MM.1S (cell line): ENCODE measurements around the gene GOT1.

ENCODE experiments used
- DNase-seq: peaks from one replicate; pipeline ENCODE4 v3.0.0-alpha.2; 2015
- H2AFZ ChIP-seq: fragments of 300-600 bp; sonication (generic); 2 replicates; pipeline ENCODE4 v1.6.0; 2016; ENCODE audit warnings: antibody characterized with exemption, low read length
- H3F3A ChIP-seq: fragments of 300-600 bp; sonication (generic); 2 replicates; pipeline ENCODE4 v1.6.1; 2016; ENCODE audit warnings: mild to moderate bottlenecking, antibody characterized with exemption, low read length, moderate library complexity, mixed read lengths; ENCODE audit not compliant: insufficient read depth
- H3K27ac ChIP-seq: fragments of 300-600 bp; sonication (generic); 2 replicates; pipeline ENCODE4 v1.5.1; 2016; ENCODE audit warnings: mild to moderate bottlenecking, low read length
- H3K27me3 ChIP-seq: fragments of 300-600 bp; sonication (generic); replicated peaks from 2 replicates; pipeline ENCODE4 v1.6.0; 2016; ENCODE audit warnings: low read length; ENCODE audit not compliant: insufficient read depth
- H3K36me3 ChIP-seq: fragments of 300-600 bp; sonication (generic); replicated peaks from 2 replicates; pipeline ENCODE4 v1.6.1; 2016; ENCODE audit warnings: mild to moderate bottlenecking, low read length, mixed read lengths; ENCODE audit not compliant: insufficient read depth
- H3K4me1 ChIP-seq: fragments of 300-600 bp; sonication (generic); 2 replicates; pipeline ENCODE4 v1.6.1; 2016; ENCODE audit warnings: low read length, mixed read lengths
- H3K4me2 ChIP-seq: fragments of 300-600 bp; sonication (generic); 2 replicates; pipeline ENCODE4 v1.6.0; 2016; ENCODE audit warnings: low read depth, low read length
- H3K4me3 ChIP-seq: fragments of 300-600 bp; sonication (generic); 2 replicates; pipeline ENCODE4 v1.5.1; 2016; ENCODE audit warnings: low read length, mixed read lengths
- H3K79me2 ChIP-seq: fragments of 300-600 bp; sonication (generic); 2 replicates; pipeline ENCODE4 v1.6.1; 2016; ENCODE audit warnings: mixed run types, low read length, mixed read lengths
- H3K9ac ChIP-seq: fragments of 300-600 bp; sonication (generic); 2 replicates; pipeline ENCODE4 v1.6.1; 2016; ENCODE audit warnings: low read length, mixed read lengths
- H3K9me2 ChIP-seq: fragments of 300-600 bp; sonication (generic); replicated peaks from 2 replicates; pipeline ENCODE4 v1.6.1; 2016; ENCODE audit warnings: mild to moderate bottlenecking, low read length, mixed read lengths; ENCODE audit not compliant: insufficient read depth
- H3K9me3 ChIP-seq: fragments of 300-600 bp; sonication (generic); replicated peaks from 2 replicates; pipeline ENCODE4 v1.6.1; 2016; ENCODE audit warnings: mild to moderate bottlenecking, low read length, mixed read lengths; ENCODE audit not compliant: insufficient read depth
- H4K20me1 ChIP-seq: fragments of 300-600 bp; sonication (generic); 2 replicates; pipeline ENCODE4 v1.6.1; 2016; ENCODE audit warnings: mild to moderate bottlenecking, low read length, moderate library complexity, mixed read lengths; ENCODE audit not compliant: insufficient read depth
- EZH2 ChIP-seq: fragments of 300-600 bp; sonication (generic); optimal IDR thresholded peaks from 2 replicates; pipeline ENCODE3; 2017; ENCODE audit warnings: low read depth, mild to moderate bottlenecking, antibody characterized with exemption, low read length, mixed read lengths
- EZH2phosphoT487 ChIP-seq: fragments of 300-600 bp; sonication (generic); IDR thresholded peaks from 2 replicates; pipeline ENCODE4 v1.6.1; 2018; ENCODE audit warnings: antibody characterized with exemption, low read length
- TF ChIP-seq, protein P1 (sequence below): fragments of 300-600 bp; sonication (generic); IDR thresholded peaks from 2 replicates; pipeline ENCODE4 v1.5.1; 2016; ENCODE audit warnings: antibody characterized with exemption, low read length, mixed read lengths

GOT1 gene

GRCh38 chr10:99353182-99353581 lies 77.2 kb downstream of the GOT1 start:
- Histone ChIP-seq H3K4me1 (no peaks in the 10 kb centered on the region), H3K27ac (no peak overlapping the region), H3K27me3 (no peaks in the 10 kb centered on the region), H3K9ac (no peak overlapping the region), H3K9me3 (no peaks in the 10 kb centered on the region), H2AFZ (no peak overlapping the region), H3K4me3 (no peak overlapping the region), H4K20me1 (no peaks in the 10 kb centered on the region), H3K36me3 (no peaks in the 10 kb centered on the region), H3K79me2 (no peaks in the 10 kb centered on the region), H3K9me2 (no peaks in the 10 kb centered on the region), H3K4me2 (no peak overlapping the region), H3F3A (no peaks in the 10 kb centered on the region)
- TF ChIP-seq EZH2: no peak
- no peak for DNase-seq

- Histone ChIP-seq H4K20me1 (no peaks in the 10 kb centered on the region), H3K9me2 (no peaks in the 10 kb centered on the region), H3K79me2 (no peaks in the 10 kb centered on the region), H3K9me3 (no peaks in the 10 kb centered on the region), H3F3A (no peaks in the 10 kb centered on the region), H3K36me3 (no peaks in the 10 kb centered on the region), H3K27ac (no peak overlapping the region), H3K9ac (no peak overlapping the region), H2AFZ (no peak overlapping the region), H3K27me3 (no peaks in the 10 kb centered on the region), H3K4me3 (no peak overlapping the region), H3K4me1 (no peaks in the 10 kb centered on the region), H3K4me2 (no peak overlapping the region)
- no peak for TF ChIP-seq EZH2
- no peak for TF ChIP-seq EZH2phosphoT487
- TF ChIP-seq, protein P1, sequence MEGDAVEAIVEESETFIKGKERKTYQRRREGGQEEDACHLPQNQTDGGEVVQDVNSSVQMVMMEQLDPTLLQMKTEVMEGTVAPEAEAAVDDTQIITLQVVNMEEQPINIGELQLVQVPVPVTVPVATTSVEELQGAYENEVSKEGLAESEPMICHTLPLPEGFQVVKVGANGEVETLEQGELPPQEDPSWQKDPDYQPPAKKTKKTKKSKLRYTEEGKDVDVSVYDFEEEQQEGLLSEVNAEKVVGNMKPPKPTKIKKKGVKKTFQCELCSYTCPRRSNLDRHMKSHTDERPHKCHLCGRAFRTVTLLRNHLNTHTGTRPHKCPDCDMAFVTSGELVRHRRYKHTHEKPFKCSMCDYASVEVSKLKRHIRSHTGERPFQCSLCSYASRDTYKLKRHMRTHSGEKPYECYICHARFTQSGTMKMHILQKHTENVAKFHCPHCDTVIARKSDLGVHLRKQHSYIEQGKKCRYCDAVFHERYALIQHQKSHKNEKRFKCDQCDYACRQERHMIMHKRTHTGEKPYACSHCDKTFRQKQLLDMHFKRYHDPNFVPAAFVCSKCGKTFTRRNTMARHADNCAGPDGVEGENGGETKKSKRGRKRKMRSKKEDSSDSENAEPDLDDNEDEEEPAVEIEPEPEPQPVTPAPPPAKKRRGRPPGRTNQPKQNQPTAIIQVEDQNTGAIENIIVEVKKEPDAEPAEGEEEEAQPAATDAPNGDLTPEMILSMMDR: no peak
- DNase-seq: no peak
Observed at GRCh38 chr10:99347672-99348071, 82.8 kb downstream of the GOT1 start.
